T47D (cell line): Measurements from ENCODE around the gene PIGX.

Source experiments
- DNase-seq, 2 experiments: peaks; one replicate each; pipeline versions ENCODE4 v3.0.0 to v3.0.0-alpha.2; 2011 to 2012; ENCODE audit warnings: low read depth in 1 of 2, low spot score in 1 of 2
- JUND ChIP-seq: IDR thresholded peaks from 2 replicates; pipeline ENCODE4 v1.6.1; 2012; ENCODE audit warnings: low read depth
- in situ Hi-C: cut with HindIII; loops from 2 replicates; pipeline ENCODE4 v1.10.0; 2016; ENCODE audit warnings: low sequenced_read_pairs, low pct_unique_long_range_greater_than_20kb

The PIGX gene

DNA sequence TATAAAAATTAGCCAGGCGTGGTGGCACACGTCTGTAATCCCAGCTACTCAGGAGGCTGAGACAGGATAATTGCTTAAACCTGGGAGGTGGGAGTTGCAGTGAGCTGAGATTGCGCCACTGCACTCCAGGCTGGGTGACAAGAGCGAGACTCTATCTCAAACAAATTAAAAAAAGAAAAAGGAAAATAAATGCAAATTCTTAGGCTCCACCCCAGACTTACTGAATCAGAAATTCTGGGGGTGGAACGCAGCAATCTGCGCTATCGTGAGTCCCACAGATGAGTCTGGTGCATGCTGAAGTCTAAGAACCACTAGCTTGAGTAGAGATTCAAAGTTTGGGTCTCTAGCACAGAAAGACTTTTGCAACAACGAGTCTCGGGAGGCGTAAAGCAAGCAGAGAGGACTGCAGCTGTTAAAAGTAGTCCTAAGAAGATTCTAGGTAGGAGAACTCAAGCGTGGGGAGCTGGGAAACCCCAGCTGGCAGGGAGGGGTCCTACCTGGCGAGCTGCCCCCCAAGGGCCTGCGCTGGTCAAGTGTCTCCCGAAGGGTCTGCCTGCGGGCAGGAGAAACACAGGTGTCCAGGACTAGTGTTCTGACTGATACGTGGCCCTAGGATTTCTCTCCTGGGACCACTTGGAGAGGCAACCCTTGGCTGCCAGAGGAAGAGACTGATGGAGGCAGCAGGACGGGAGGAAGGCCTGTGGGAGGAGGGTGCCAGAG, 22.1 kb upstream of the PIGX start:
- no peak for DNase-seq
- no peak for TF ChIP-seq JUND
- in situ Hi-C loops = no loop called here

DNA sequence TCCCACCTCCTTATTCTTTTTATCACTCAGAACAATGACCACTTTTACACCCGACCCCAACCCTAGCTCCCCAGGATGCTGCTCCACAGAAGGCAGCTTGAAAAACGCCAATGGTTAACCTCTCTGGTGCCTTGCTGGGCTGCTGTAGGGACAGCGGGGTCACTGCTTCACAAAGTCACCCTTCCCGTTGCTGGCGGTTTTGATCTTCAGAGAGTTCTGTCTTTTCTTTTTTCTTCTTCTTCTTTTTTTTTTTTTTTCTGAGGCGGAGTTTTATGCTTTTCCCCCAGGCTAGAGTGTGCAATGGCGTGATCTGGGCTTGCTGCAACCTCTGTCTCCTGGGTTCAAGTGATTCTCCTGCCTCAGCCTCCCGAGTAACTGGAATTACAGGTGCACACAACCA, 20.8 kb upstream of the PIGX start:
- no peak for TF ChIP-seq JUND
- in situ Hi-C loops = no loop called here
- DNase-seq = no peak

DNA sequence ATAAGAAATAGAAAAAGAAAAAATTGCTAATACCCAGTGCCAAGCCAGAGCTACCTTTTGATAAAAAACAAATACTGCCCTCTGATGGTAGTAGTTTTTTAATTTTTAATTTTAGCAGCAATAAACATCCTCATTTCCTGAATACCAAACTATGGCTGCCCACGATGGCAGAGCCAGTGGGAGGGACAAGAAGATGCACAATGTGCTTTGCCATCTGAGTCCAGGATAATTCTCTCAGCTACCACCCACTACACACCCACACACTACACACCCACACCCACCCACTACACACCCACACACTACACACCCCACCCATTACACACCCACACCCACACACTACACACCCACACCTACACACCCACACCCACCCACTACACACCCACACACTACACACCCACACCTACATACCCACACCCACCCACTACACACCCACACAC, 18.0 kb upstream of the PIGX start:
- DNase-seq = peak; percentile 59 to 78
- in situ Hi-C loops = no loop called here
- no peak for TF ChIP-seq JUND

DNA sequence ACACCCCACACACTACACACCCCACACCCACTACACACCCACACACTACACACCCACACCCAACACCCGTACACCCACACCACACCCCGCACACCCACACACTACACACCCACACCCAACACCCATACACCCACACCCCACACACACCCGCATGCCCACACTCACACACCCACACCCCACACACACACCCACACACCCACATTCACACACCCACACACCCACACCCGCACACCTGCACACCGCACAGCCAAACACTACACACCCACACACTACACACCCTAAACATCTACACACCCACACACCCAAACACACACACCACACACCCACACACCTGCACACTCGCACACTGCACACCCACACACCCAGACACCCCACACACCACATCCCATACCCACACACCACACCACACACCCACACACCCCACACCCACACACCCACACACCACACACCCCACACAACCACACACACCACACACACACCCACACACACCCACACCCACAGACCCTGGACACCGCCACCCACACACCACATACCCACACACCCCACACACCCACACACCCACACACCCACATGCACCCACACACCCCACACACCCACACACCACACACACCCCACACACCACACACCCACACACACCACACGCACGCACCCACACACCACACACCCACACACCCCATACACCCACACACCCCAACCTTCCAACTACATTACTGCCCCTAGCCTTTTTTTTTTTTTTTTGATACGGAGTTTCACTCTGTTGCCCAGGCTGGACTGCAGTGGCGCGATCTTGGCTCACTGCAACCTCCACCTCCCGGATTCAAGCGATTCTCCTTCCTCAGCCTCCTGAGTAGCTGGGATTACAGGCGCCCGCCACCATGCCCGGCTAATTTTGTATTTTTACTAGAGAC, 17.0 kb upstream of the PIGX start:
- in situ Hi-C loops = no loop called here
- DNase-seq = no peak
- TF ChIP-seq JUND = no peak

DNA sequence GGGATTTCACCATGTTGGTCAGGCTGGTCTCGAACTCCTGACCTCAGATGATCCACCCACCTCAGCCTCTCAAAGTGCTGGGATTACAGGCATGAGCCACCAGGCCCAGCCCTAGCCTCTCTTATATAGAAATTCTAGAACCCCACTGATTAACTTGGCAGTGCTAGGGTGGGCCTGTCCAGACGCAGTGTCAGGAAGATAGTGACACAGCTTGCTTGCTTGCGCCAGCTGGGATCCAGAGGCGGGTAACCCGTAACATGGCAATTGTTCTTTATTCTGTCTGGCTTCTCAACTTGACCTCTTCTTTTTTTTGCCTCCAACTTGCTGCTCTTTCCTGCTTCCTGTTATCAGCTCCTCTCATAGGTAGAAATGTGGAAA, 16.3 kb upstream of the PIGX start:
- DNase-seq = no peak
- no peak for TF ChIP-seq JUND
- in situ Hi-C loops = no loop called here

DNA sequence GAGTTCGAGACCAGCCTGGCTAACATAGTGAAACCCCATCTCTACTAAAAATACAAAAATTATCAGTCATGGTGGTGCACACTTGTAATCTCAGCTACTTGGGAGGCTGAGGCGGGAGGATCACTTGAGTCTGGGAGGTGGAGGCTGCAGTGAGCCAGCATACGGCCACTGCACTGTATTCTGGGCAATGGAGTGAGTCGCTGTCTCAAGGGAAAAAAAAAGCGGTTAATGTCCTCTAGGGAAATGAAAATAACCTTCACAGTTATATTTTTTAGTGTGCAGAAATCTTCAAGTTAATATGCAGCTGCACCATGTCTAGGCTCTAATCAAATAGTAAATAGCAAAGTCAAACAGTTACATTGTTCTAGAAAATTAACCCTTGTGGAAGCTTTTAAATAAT, 14.9 kb upstream of the PIGX start:
- DNase-seq = no peak
- no peak for TF ChIP-seq JUND
- in situ Hi-C loops = no loop called here

DNA sequence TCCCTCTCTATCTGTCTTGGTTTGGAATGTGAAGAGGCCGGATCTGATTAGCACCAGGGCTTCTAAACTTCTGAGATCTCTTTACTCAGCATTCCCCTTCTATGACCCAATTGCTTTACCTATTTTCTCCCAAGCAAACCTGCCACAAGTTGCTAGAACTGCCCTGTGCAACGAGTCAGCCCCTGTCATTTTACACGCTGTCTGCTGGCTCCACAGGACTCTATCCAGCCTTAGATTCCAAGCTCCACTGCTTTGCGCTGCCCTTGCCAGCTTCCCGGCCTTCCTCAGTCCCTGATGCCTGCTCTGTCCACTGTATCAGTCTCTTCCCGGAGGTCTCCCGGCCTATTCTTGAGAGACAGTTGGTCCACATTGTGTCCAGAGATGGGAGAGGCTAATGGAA, 12.4 kb upstream of the PIGX start:
- no peak for TF ChIP-seq JUND
- in situ Hi-C loops = no loop called here
- DNase-seq = no peak

DNA sequence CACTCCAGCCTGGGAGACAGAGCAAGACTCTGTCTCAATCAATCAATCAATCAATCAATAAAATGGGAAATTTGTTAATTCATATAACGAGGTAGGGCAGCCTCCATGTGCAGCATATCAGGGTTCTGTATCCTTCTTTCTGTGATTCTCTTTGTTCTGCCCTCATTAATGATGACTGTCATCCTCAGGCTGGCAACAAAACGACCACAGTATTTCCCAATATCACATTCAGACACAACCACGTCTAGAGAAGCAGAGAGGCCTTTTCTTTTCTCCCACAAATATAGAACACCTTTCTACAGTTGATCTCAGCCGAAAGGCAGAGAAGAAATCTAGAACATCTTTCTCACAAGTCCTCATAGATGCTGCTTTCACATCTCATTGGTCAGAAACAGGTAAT, 11.4 kb upstream of the PIGX start:
- no peak for TF ChIP-seq JUND
- DNase-seq = no peak
- in situ Hi-C loops = no loop called here

DNA sequence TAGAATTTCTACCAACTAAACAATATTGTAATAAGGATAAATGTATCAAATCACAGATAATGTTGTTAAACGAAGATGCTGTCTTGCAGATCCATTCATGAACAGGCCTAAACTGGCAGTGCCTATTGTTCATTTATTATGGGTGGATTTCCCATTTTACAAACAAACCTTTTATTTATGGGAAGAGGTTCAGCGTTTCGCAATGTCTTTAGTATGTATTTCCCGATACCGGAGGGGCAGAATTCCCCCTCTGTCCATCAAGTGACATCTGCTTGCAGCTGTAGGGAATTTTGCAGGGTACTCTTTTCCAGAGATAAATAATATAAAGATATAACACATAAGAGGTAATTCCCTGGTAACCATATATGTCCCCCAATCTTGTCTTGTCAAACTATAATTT, 5.8 kb upstream of the PIGX start:
- in situ Hi-C loops = no loop called here
- no peak for TF ChIP-seq JUND
- no peak for DNase-seq

DNA sequence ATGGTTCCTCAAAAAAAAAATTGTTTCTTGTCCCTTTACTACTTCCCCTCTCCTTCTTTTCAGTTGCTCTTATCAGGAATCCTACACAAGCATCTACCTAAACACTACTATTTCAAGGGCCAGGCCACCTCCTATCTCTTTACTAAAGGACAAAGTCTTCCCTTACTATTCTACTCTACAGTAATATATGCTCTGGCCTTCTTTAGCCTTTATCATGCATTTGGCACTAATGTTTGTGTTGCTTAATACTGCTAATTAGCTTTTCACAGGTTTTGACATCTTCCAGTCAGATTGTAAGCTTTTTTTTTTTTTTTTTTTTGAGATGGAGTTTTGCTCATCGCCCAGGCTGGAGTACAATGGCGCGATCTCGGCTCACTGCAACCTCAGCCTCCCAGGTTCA, 5.4 kb upstream of the PIGX start:
- in situ Hi-C loops = no loop called here
- no peak for DNase-seq
- no peak for TF ChIP-seq JUND

DNA sequence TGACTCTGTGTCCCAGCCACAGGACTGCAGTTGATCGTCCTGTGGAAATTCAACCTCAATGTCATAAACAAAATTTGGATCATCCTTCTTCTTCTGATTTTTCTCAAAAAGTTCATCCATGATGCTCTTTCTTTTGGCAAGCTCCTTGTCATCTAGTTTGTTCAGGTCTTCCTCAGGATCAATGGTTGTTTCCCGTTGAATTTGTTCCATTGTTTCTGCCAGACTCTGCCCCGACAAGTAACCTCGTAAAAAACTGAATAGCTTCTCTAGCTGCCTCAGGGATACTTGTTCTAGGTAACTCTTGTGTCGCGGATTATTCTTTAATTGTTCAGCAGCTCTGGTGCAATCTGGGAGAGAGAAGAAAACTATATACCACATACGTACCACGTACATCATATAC, 4.6 kb upstream of the PIGX start:
- no peak for TF ChIP-seq JUND
- no peak for DNase-seq
- in situ Hi-C loops = no loop called here

DNA sequence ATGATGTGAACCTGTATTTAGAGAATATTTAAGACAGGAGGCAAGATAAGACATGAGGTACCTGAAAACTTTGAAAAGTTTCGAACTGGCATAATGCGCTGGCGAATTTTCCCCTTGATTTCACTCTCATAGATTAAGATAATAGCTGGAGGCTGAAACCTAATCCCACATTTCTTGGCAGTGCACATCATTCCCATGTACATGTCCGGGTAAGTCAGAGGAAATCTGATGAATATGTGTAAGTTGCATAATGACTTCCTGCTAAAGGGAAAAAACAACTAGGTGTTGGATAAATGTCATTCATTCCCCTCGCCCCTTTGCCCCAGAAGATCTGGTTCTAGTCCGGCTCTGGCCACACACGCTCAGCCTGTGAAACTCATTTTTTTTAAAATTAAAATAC, 3.7 kb upstream of the PIGX start:
- in situ Hi-C loops = no loop called here
- peak in 1 of 2 experiments; percentile 65 for DNase-seq
- no peak for TF ChIP-seq JUND
